Right ventricle myocardium inferior (tissue), 1 donor: ENCODE measurements around the gene RESP18. TPM values are rescaled to one million over a fixed set of nuclear protein-coding genes. Genes with fewer than 3 reads are reported as not detected.
"Not testable (repeated sequence)": the region's sequence is repeated elsewhere in the genome, so short reads cannot be mapped to it uniquely, and the experiment has no call there.

Experiments used
- ATAC-seq: fragments of 200-7000 bp; cut with Tn5 transposase; one replicate; pipeline ENCODE4 v1.9.1; 2020; ENCODE audit warnings: mild to moderate bottlenecking, moderate library complexity
- DNase-seq: peaks from one replicate; pipeline ENCODE4 v3.0.0; 2021; ENCODE audit errors: missing footprints
- intact Hi-C: fragments of 100-400 bp; cut with DNase I; formaldehyde crosslinking; loops from one replicate; pipeline ENCODE4 v1.11.0; 2022
- total RNA-seq: library from RNA; stranded (reverse); fragmentation: NEBNext Ultra II Directional; extraction: Animal tissue kit (Norgen Biotek cat#: 25700); gene quantifications from one replicate; pipeline ENCODE4 v1.2.1, GENCODE V29; 2021
- donor health status: DM: no; HTN: yes; CAD: no; lungs with severe emphysema.

The RESP18 gene
- total RNA-seq, 1 donor from 2014 or later = not detected

DNA sequence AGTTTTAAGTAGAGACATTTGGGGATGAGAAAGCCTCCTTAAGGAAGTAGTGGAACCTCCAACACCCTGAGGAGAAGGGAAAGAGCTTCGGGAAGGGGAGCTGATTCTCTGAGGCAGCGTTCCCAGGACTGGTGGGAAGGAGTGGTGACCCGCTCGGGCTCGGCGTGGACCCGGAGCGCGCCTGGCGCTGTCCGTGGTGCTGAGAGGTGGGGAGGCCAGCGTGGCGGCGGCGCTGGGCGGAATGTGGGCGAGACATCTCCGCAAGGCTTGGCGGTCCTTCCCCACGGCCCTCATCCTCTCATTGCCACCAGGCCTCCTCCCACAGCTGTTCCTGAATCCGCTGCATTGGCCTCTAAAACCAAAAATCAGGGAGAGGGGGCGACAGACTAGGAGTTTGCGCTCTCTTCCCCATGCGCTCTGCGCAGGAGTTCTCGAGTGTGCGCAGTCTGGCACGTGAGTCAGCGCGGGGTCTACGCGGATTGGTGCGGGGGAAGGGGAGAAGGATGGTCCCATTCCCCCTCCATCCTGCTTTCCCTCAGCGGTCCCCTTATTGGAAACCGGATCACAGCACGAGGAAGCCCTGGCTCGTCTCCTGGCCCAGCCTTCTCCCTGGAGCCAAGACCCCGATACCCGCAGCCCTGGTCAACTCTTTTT is 857 bp downstream of the RESP18 start:
- DNase-seq (no peak), ATAC-seq (peak; percentile 64)
- intact Hi-C loops = no loop called here

DNA sequence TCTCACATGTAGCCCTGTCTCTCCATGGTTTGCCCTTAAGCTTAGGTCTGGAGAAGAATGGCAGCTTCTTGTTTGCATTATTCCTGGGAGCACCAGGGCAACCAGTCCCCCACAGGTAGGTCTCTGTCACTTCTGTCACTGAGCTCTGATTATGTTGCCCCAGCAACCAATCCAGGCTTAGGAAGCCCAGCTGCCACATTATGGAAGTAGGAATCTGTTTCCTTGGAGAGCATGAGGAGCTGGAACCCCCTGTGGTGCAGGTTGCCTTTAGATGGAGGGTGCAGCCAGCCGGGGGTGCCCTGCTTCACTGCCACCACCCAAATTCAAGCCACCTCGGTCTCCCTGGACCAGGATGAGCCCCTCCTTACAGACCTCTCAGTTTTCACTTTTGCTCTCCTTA is 4.8 kb downstream of the RESP18 start:
- DNase-seq = no peak
- ATAC-seq = no peak
- intact Hi-C loops = no loop called here

DNA sequence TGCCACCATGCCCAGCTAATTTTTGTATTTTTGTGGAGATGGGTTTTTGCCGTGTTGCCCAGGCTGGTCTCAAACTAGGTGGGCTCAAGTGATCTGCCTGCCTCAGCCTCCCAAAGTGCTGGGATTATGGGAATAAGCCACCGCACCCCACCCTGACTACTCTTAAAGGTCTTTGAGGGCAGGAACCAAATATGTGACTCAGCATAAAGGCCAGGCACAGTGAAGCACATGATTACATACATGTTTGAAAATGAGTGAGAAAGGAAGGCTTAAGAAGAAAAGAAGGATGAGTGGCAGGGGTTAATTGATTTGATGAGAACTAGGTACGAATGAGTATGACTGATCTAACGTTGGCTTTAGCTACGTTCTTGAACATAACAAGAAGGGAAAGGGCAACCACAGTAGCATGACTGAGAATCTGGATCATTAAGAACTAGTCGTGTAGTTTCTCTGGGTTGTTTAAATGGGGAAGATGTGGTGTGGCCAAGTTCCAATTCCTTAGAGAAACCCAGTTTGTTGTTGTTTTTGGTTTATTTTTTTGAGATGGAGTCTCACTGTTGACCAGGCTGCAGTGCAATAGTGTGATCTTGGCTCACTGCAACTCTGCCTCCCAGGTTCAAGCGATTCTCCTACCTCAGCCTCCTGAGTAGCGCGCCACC is 6.8 kb downstream of the RESP18 start:
- intact Hi-C loops = no loop called here
- ATAC-seq (no peak), DNase-seq (no peak)

DNA sequence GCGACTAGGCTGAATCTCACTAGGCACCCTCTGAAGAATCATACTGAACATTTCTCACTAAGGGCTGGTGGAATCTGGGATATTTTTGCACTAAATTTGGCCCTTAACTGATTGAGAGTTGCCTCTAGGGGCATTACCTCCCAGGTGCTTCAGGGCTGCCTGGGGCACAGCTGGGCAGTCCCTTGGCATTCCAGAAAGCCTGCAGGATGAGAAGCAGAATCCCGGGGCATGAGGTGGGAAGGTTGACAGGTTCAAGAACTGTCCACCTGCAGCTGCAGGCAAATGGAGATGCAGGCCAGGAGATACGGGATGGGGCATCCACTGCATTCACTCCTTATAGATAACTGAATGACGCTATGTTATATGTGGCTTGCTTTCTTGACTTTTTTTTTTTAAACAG is 7.4 kb downstream of the RESP18 start:
- intact Hi-C loops = no loop called here
- no peak for DNase-seq
- no peak for ATAC-seq

DNA sequence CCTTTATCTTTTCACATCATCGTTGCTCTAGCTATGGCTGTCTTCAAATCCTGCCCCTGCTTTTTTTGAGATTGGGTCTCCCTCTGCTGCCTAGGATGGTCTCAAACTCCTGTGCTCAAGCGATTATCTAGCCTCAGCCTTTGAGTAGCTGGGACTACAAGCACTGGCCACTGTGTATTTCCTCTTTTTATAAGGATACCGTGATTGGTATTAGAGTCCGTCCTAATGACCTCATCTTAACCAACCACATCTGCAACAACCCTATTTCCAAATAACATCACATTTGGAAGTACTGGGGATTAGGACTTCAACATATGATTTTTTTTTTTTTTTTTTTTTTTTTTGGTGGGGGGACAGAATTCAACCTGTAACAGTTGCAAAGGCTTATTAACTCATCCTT is 9.1 kb downstream of the RESP18 start:
- DNase-seq = no peak
- no peak for ATAC-seq
- intact Hi-C loops = no loop called here

DNA sequence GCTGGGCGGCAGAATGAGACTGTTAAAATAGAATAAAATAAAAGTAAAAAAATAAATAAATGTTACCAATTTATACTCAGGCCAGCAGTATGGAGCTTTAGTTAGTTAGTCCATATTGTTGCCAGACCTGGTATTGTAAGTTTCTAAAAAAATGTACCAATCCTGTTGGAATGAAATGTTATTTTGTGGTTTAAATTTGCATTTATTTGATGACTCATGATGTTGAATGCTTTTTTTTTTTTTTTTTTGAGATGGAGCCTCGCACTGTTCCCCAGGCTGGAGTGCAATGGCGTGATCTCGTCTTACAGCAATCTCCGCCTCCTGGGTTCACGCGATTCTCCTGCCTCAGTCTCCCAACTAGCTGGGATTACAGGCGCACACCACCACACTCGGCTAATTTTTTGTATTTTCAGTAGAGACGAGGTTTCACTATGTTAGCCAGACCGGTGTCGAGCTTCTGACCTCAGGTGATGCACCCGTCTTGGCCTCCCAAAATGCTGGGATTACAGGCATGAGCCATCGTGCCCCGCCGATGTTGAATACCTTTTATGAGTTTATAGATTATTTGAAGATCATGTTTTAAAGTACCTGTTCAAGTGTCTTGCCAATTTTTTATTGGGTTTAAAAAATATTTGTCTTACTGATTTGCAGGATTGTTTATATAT is 17.6 kb downstream of the RESP18 start:
- DNase-seq = no peak
- intact Hi-C loops = no loop called here
- no peak for ATAC-seq

DNA sequence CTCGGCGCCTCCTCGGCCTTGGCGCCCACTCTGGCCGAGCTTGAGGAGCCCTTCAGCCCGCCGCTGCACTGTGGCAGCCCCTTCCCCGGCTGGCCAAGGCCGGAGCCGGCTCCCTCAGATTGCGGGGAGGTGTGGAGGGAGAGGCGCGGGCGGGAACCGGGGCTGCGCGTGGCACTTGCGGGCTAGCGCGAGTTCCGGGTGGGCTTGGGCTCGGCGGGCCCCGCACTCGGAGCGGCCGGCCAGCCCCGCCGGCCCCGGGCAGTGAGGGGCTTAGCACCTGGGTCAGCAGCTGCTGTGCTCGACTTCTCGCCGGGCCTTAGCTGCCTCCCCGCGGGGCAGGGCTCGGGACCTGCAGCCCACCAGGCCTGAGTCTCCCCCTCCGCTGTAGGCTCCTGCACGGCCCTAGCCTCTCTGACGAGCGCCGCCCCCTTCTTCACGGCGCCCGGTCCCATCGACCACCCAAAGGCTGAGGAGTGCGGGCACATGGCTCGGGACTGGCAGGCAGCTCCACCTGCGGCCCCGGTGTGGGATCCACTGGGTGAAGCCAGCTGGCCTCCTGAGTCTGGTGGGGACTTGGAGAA is 19.8 kb downstream of the RESP18 start:
- intact Hi-C loops, DNase-seq: not testable (repeated sequence)

DNA sequence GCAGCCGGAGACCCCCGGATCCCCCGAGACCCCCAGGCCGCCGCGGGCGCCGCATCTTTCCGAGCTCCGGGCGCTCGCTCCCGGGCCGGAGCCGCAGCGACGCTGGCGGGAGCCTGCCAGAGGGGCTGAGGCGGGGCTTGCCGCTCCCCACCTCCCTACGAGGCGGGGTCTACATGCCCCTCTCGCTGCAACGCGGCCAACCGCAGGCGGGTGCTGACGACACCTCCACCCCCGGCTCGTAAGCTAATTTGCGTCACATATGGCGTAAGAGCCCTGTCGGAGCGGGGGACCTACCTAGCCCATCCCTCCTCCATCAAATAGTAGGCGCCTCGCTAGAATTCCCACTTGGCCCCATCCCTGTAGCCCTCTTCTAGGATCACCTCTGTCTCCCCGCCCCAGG is 23.3 kb downstream of the RESP18 start, which contains the start of gene PTPRN:
Gene PTPRN, minus strand, starts transcription at position 124 of the 400 bp plus-strand sequence. Its CDS starts 69 bp downstream, at position 55.
- no peak for ATAC-seq
- DNase-seq = no peak
- intact Hi-C loops = no loop called here

More for the DNA sequence above, 19.8 kb downstream of the RESP18 start:
- ATAC-seq = not testable (repeated sequence)

DNA sequence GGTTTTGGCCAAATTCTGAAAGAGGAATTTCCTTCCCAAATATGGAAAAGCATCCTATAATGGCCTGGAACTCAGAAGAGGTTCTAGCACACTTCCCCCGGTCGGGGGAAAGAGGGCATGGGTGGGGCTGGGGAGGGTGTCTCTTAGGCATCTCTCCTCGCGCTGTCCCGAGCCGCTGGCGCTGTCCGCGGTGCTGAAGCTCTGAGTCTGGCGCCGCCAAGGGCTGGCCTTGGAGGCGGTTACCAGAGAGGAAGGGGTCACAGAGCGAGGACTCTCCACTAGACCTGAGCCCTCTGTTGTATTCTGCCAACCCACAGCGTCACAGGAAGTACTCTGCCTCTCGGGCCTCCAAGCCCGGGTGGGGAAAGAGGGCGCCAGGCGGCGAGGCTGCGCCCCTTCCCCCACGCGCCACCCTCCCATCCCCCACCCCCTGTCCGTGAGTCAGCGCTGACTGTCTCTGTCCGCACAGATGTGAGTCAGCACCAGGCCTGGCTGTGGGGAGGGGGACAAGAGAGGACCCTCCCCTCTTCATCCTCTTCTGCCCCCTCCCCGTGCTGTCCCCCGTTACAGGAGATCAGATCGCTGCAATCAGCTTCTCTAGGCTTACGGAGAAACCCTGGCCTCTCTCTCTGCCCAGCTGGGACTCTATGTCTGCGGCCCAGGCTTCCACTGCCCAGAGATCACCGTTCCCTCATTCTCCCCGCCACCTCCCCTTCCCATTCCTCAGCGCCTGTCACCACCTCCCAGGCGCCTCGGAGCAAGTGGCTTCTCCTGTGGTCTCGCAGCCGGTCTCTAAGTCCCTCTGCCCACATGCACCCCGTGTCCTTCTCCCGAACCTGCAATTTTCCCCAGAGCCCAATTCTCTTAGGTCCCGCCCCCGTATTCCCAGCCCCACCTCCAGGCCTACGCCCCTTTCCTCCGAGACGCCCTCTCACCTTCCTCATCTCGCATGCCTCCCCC is 24.1 kb downstream of the RESP18 start:
- DNase-seq (no peak), ATAC-seq (peak; percentile 65)
- intact Hi-C loops = no loop called here

DNA sequence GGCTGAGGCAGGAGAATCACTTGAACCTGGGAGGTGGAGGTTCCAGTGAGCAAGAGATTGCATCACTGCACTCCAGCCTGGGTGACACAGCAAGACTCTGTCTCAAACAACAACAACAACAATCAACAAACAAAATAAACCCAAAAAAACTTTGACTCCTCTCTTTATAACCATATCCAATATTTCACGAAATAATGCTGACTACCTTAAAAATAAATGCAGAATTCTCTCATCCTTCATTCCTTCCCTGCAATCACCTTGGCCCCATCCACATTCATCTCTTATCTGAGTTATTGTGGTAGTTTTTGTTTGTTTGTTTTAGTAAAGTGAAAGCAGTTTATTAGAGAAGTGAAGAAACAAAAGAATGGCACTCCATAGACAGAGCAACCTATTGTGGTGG is 26.5 kb downstream of the RESP18 start:
- intact Hi-C loops = no loop called here
- ATAC-seq (no peak), DNase-seq (no peak)

DNA sequence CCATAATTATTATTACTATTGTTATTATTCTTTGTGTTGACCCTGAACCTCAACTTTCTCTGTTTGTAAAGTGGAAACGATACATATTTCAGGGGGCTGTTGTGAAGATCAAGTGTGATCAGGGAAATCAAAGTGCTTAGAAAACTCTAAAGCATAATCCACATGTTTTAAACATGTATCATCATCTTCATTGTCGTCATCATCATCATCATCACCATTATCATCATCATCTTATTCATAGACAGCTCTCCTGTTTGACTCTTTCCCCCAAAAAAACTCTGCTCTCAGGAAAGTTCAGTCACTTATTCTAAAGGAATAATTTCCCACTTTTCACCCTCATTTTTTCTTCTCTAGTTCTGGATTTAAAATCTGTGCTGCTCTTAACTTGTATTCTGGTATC is 28.3 kb downstream of the RESP18 start:
- no peak for ATAC-seq
- intact Hi-C loops = no loop called here
- DNase-seq = no peak

DNA sequence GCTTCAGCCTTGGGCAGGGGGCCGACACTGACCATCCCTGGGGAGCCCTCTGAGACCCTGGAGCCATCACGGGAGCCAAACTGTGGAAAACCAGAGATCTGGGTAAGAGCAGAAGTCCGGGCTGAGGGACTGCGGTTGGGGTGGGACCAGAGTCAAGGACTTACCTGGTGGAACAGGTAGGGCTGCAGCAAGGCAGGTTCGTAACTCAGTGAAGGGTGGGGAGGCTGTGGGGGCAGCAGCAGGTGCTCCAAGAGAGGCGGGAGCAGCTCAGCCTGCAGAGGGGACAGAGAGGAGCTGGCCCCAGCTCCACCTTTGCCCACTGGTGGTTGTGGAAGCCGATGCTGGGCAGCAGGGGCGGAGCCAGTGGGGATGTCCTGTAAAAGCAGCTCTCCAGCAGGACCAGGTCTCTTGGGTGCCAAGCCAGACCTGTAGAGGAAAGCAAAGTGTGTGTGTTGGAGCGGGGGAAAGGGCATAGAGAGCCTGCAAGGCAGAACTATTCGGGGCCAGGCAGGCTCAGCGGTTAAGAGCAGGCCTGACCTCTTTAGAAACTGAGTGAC is 30.1 kb downstream of the RESP18 start:
- ATAC-seq = no peak
- no peak for DNase-seq
- intact Hi-C loops = no loop called here

DNA sequence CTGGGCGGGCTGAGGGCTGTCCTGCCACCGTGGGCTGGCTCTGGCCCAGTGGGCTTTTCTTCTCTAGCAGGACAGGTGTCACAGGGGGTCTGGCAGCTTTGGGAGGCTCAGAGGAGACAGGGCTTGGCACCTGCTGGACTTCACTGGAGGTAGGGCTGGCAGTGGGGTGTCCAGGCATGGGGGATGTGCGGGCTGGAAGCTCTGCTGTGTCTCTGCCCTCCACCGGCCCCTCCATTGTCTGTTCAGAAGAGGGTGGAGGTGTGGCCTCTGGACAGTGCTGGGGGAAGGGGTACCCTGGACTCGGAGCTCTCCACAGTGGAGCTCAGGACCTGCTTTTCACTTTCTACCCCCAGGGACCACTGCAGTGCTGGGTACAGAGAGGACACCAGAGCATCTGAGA is 32.5 kb downstream of the RESP18 start:
- intact Hi-C loops = no loop called here
- DNase-seq = no peak
- no peak for ATAC-seq

DNA sequence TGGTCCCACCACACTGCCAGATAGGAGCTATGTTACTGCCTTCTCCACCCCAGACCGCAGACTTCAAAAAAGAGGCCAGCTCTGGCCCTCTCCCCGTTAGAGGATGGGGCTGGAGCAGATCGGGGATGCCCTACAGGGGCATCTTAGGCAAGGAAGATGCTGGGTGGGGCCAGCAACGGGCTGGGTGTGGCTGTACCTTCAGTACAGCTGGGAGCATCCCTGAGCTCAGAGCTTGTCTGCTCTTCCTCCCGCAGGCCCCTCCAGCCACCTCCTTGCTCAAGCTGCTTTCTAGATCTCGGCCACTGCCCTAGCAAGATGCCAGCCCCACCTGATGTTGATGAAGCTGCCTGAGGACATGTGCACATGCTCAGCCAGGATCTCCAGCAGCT is 33.2 kb downstream of the RESP18 start:
- DNase-seq (no peak), ATAC-seq (no peak)
- intact Hi-C loops = loop anchor here (5.0 kb wide), 1 partner anchor 242 kb away; no protein-coding TSS in a partner anchor

DNA sequence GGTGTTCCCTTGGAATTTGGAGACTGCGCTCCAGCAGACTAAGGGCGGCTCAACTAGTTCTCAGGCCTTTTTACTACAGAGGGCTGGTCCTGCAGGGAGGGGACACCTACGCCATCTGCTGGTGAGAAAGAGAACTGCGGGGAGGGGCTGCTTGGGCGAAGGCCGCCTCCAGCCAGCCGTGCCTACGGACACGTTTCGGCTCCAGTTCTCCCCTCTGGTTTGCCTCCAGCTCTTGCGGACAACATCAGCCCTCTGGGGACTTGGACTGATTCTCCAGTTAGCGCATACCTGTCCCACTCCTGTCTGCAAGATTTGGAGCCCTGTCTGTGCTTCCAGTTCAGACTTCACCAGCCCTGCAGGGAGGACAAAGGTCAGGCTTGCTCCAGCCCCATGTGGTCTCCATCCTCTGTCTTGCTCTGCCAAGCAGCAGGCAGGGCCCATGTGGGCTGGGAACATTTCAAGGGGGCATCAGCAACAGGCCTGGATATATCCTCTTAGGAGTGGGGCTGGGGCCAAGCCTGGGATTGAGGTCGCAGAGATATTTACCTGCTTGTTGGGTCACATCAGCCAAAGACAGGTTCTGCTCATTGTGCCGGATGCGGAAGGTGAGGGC is 33.7 kb downstream of the RESP18 start:
- ATAC-seq (peak; percentile 63), DNase-seq (peak; percentile 90)
- intact Hi-C loops = loop anchor here (1.0 to 5.0 kb wide), 2 partner anchors 139 to 242 kb away; partner anchors contain the start of gene NHEJ1

DNA sequence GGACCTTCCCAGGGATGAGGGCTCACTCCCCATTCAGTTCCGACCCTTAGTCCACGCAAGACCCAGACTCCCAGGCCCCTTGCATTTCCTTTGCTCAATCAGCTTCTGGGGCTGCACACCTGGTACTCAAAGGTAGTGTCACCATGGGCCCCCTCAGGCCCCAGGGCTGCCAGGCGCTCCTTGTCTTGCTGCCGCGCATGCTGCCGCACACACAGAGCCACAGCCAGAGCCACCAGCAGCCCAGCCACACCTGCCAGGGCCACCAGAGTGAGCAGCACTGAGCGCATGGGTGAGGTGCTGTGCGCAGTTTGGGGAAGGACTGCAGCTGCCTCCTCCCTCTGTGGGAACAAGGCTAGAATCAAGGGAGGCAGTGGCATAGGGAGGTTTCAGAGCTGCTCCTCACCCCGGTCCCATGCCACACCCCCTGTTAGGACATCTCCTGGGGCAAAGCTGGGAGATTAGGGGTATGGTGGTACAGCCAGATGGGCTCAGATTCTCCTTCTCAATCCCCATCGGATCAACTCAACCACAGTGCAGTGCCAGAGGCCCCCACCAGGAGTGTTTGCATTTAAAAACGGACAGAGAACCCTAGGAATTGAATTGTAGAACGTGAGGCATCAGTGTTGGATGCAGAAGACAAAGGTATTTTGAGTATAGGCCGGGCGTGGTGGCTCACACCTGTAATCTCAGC is 34.6 kb downstream of the RESP18 start:
- intact Hi-C loops = loop anchor here (1.0 to 5.0 kb wide), 2 partner anchors 138 to 241 kb away; partner anchors contain the start of gene NHEJ1
- DNase-seq (no peak), ATAC-seq (no peak)
